OCI-LY3 (cell line): ENCODE results near the gene PARG.

Source experiments
- CTCF ChIP-seq: fragments of 200-600, 300-600 bp; sonication (generic); IDR thresholded peaks from 2 replicates; pipeline ENCODE4 v1.5.1; 2014; ENCODE audit warnings: antibody characterized with exemption, low read length, low read depth
- EZH2phosphoT487 ChIP-seq: fragments of 200-600 bp; shearing (Covaris generic); IDR thresholded peaks from 2 replicates; pipeline ENCODE4 v1.6.1; 2018; ENCODE audit warnings: antibody characterized with exemption, mixed run types, low read depth

- no peak for TF ChIP-seq CTCF
- no peak for TF ChIP-seq EZH2phosphoT487
These were observed 104.8 kb downstream of the PARG start for GRCh38 chr10:49837051-49837478.
